ENCODE results near the gene CDK15. TPM values are rescaled to one million over a fixed set of nuclear protein-coding genes. Genes with fewer than 3 reads are reported as not detected.
"Not testable (repeated sequence)": the region's sequence is repeated elsewhere in the genome, so short reads cannot be mapped to it uniquely, and the experiment has no call there.

Gene CDK15
- 0.87 and 1.0 TPM in 2 replicates for total RNA-seq (2012; rRNA removed)

- Histone ChIP-seq H3K27me3 (ENCODE audit: control insufficient read depth, insufficient read depth, low read length) (no peaks in the 10 kb centered on the region), H3K9me3 (replicated peaks; ENCODE audit: low read length) (no peaks in the 10 kb centered on the region), H3K4me1 (ENCODE audit: control insufficient read depth, insufficient read depth, low read length) (peaks cover 23% of the 10 kb centered on the region), H3K9ac (ENCODE audit: low read depth, low read length) (peak within 1 kb of the TSS; percentile 78), H3K4me3 (ENCODE audit: low read length) (peak within 1 kb of the TSS; percentile 55), H3K36me3 (ENCODE audit: insufficient read depth, low read length) (no peaks in the 10 kb centered on the region), H3K4me2 (ENCODE audit: low read length) (peak within 1 kb of the TSS; percentile 76)
These were observed at the start of gene CDK15 for GRCh38 chr2:201806442-201807170. Gene CDK15 (plus strand): TSS chr2:201806537. CDS start chr2:201806665, 128 bp downstream.

DNA sequence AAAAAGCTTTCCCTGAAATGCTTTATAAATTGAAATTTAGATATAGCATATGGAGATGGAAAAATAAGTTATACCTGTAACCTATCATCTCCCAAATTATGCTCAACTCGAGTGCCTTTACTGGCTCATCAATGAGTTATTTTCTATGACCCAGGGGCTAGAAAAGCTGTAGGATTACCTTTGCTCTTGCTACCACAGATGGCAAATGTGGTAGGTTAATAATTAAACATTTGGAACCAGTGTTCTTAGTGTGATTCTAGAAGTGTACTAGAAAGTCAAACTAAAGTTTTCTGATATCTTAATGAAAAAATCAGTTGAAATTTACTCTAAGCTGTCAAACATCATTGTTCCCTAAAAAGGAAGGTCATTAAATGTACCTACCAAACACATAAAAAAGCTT is 48.1 kb upstream of the CDK15 start:
- no peaks in the 10 kb centered on the region for H3K9me3 ChIP-seq (replicated peaks; ENCODE audit: low read length)
- peaks cover 37% of the 10 kb centered on the region for H3K36me3 ChIP-seq (ENCODE audit: insufficient read depth, low read length)
- H3K4me3 ChIP-seq (ENCODE audit: low read length): no peak overlapping the region
- no peaks in the 10 kb centered on the region for H3K4me1 ChIP-seq (ENCODE audit: control insufficient read depth, insufficient read depth, low read length)
- no peak overlapping the region for H3K9ac ChIP-seq (ENCODE audit: low read depth, low read length)
- H3K27me3 ChIP-seq (ENCODE audit: control insufficient read depth, insufficient read depth, low read length): no peaks in the 10 kb centered on the region
- H3K4me2 ChIP-seq (ENCODE audit: low read length): no peak overlapping the region

- no peak overlapping the region for H3K4me2 ChIP-seq (ENCODE audit: low read length)
- no peaks in the 10 kb centered on the region for H3K4me1 ChIP-seq (ENCODE audit: control insufficient read depth, insufficient read depth, low read length)
- H3K4me3 ChIP-seq (ENCODE audit: low read length): no peak overlapping the region
- no peaks in the 10 kb centered on the region for H3K9me3 ChIP-seq (replicated peaks; ENCODE audit: low read length)
- peaks cover 37% of the 10 kb centered on the region for H3K36me3 ChIP-seq (ENCODE audit: insufficient read depth, low read length)
- H3K9ac ChIP-seq (ENCODE audit: low read depth, low read length): no peak overlapping the region
- no peaks in the 10 kb centered on the region for H3K27me3 ChIP-seq (ENCODE audit: control insufficient read depth, insufficient read depth, low read length)
These were observed 47.5 kb upstream of the CDK15 start for GRCh38 chr2:201758873-201759272.

DNA sequence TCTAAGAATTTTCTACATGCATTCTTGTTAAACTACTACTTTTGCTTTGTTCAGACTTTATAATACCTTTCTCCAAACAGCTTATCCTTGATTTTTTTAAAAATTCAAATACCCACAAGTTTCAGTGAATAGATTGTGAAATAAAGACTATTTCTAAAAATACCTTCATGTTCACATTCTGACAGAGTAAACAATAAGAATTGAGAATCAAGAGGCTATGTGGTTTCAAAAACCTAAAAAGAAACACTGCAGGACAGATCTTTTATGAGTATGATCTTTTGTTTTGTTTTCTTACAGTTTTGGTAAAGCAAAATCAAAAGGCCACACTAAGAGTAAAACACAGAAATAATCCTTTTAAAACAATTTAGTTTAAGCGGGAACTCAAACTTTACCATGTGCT is 46.8 kb upstream of the CDK15 start:
- Histone ChIP-seq H3K4me1 (ENCODE audit: control insufficient read depth, insufficient read depth, low read length) (no peaks in the 10 kb centered on the region), H3K27me3 (ENCODE audit: control insufficient read depth, insufficient read depth, low read length) (no peaks in the 10 kb centered on the region), H3K4me2 (ENCODE audit: low read length) (no peak overlapping the region), H3K36me3 (ENCODE audit: insufficient read depth, low read length) (peaks cover 38% of the 10 kb centered on the region), H3K9me3 (replicated peaks; ENCODE audit: low read length) (no peaks in the 10 kb centered on the region), H3K9ac (ENCODE audit: low read depth, low read length) (no peak overlapping the region), H3K4me3 (ENCODE audit: low read length) (no peak overlapping the region)

DNA sequence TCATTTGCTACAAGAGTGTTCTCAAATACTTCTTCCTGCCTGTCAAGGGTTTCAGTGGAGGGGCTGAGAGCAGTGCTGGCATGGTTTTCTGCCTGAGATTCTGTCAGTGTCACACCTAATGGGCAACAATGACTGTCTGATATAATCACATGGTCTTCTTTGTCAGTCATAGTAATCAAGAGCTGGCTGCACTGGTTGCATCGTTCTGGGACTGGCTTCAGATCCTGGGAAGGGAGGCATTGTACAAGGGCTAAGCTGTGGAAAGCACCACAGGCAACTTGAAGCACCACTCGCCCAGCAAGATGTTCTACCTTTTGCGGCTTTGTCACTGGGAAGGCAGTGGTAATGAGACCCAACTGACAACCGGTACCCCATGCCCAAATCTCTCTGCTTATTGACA is 45.2 kb upstream of the CDK15 start:
- H3K4me1 ChIP-seq (ENCODE audit: control insufficient read depth, insufficient read depth, low read length): no peaks in the 10 kb centered on the region
- H3K36me3 ChIP-seq (ENCODE audit: insufficient read depth, low read length): peaks cover 48% of the 10 kb centered on the region
- no peaks in the 10 kb centered on the region for H3K27me3 ChIP-seq (ENCODE audit: control insufficient read depth, insufficient read depth, low read length)
- no peak overlapping the region for H3K9ac ChIP-seq (ENCODE audit: low read depth, low read length)
- no peak overlapping the region for H3K4me2 ChIP-seq (ENCODE audit: low read length)
- no peak overlapping the region for H3K4me3 ChIP-seq (ENCODE audit: low read length)
- no peaks in the 10 kb centered on the region for H3K9me3 ChIP-seq (replicated peaks; ENCODE audit: low read length)

GRCh38 chr2:201764469-201764868 is 41.9 kb upstream of the CDK15 start:
- not testable (repeated sequence) for H3K9me3 ChIP-seq (replicated peaks; ENCODE audit: low read length); H3K4me2 ChIP-seq (ENCODE audit: low read length); H3K4me3 ChIP-seq (ENCODE audit: low read length); H3K27me3 ChIP-seq (ENCODE audit: control insufficient read depth, insufficient read depth, low read length); H3K4me1 ChIP-seq (ENCODE audit: control insufficient read depth, insufficient read depth, low read length); H3K9ac ChIP-seq (ENCODE audit: low read depth, low read length)
- peaks cover 35% of the 10 kb centered on the region for H3K36me3 ChIP-seq (ENCODE audit: insufficient read depth, low read length)

- H3K27me3 ChIP-seq (ENCODE audit: control insufficient read depth, insufficient read depth, low read length): no peaks in the 10 kb centered on the region
- no peak overlapping the region for H3K4me3 ChIP-seq (ENCODE audit: low read length)
- peaks cover 7% of the 10 kb centered on the region for H3K4me1 ChIP-seq (ENCODE audit: control insufficient read depth, insufficient read depth, low read length)
- no peaks in the 10 kb centered on the region for H3K9me3 ChIP-seq (replicated peaks; ENCODE audit: low read length)
- no peak overlapping the region for H3K4me2 ChIP-seq (ENCODE audit: low read length)
- H3K36me3 ChIP-seq (ENCODE audit: insufficient read depth, low read length): peaks cover 27% of the 10 kb centered on the region
- H3K9ac ChIP-seq (ENCODE audit: low read depth, low read length): no peak overlapping the region
These were observed 40.5 kb upstream of the CDK15 start for GRCh38 chr2:201765799-201766198.

GRCh38 chr2:201768918-201769317 is 37.4 kb upstream of the CDK15 start:
- peak overlapping the region; percentile 2 for H3K4me2 ChIP-seq (ENCODE audit: low read length)
- H3K27me3 ChIP-seq (ENCODE audit: control insufficient read depth, insufficient read depth, low read length): no peaks in the 10 kb centered on the region
- H3K36me3 ChIP-seq (ENCODE audit: insufficient read depth, low read length): peaks cover 10% of the 10 kb centered on the region
- no peaks in the 10 kb centered on the region for H3K9me3 ChIP-seq (replicated peaks; ENCODE audit: low read length)
- H3K4me3 ChIP-seq (ENCODE audit: low read length): no peak overlapping the region
- no peak overlapping the region for H3K9ac ChIP-seq (ENCODE audit: low read depth, low read length)
- peaks cover 7% of the 10 kb centered on the region for H3K4me1 ChIP-seq (ENCODE audit: control insufficient read depth, insufficient read depth, low read length)

- peaks cover 12% of the 10 kb centered on the region for H3K4me1 ChIP-seq (ENCODE audit: control insufficient read depth, insufficient read depth, low read length)
- no peaks in the 10 kb centered on the region for H3K9me3 ChIP-seq (replicated peaks; ENCODE audit: low read length)
- no peak overlapping the region for H3K9ac ChIP-seq (ENCODE audit: low read depth, low read length)
- no peak overlapping the region for H3K4me2 ChIP-seq (ENCODE audit: low read length)
- peaks cover 8% of the 10 kb centered on the region for H3K36me3 ChIP-seq (ENCODE audit: insufficient read depth, low read length)
- no peaks in the 10 kb centered on the region for H3K27me3 ChIP-seq (ENCODE audit: control insufficient read depth, insufficient read depth, low read length)
- H3K4me3 ChIP-seq (ENCODE audit: low read length): no peak overlapping the region
These were observed 36.5 kb upstream of the CDK15 start for GRCh38 chr2:201769666-201770373.

GRCh38 chr2:201773990-201774389 is 32.3 kb upstream of the CDK15 start:
- peaks cover 35% of the 10 kb centered on the region for H3K4me1 ChIP-seq (ENCODE audit: control insufficient read depth, insufficient read depth, low read length)
- no peaks in the 10 kb centered on the region for H3K27me3 ChIP-seq (ENCODE audit: control insufficient read depth, insufficient read depth, low read length)
- H3K9me3 ChIP-seq (replicated peaks; ENCODE audit: low read length): no peaks in the 10 kb centered on the region
- H3K4me3 ChIP-seq (ENCODE audit: low read length): no peak overlapping the region
- H3K9ac ChIP-seq (ENCODE audit: low read depth, low read length): no peak overlapping the region
- H3K36me3 ChIP-seq (ENCODE audit: insufficient read depth, low read length): no peaks in the 10 kb centered on the region
- no peak overlapping the region for H3K4me2 ChIP-seq (ENCODE audit: low read length)

DNA sequence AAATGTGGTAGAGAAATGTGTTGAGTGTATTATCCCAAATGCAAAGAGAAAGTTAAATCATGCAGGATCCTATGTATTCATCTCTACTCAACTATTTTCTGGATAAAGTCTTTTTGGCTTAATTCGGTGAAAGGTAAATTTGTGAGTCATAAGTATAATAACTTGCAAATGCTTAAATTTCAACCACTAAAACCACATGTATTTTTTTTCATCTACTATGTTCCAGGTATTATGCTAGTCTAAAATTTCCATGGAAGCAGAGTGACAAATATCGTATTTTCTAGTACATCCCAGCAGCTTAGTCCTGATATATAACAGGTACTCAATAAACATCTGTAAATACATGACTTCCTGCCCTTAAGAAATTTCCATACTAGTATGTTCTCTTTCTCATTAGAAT is 31.8 kb upstream of the CDK15 start:
- Histone ChIP-seq H3K9ac (ENCODE audit: low read depth, low read length) (no peak overlapping the region), H3K4me3 (ENCODE audit: low read length) (no peak overlapping the region), H3K36me3 (ENCODE audit: insufficient read depth, low read length) (no peaks in the 10 kb centered on the region)

DNA sequence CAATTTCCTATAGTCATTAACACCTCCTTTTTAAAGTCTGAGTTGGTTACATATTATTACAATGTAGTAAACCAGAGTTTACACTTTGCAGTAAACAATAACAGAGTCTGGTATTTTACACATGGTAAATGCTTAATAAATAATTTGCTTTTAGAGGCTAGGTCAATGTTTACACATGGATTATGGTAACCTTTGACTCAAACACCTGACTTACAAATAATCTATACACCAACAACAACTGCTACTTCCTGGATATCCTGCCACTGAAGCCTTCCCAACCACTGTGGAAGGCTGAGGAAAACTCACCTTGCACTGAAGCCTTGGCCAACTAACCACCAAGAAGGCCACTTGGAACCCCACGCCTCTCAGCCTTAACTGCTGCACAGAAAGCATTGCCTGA is 31.0 kb upstream of the CDK15 start:
- no peak overlapping the region for H3K4me3 ChIP-seq (ENCODE audit: low read length)
- no peaks in the 10 kb centered on the region for H3K27me3 ChIP-seq (ENCODE audit: control insufficient read depth, insufficient read depth, low read length)
- no peak overlapping the region for H3K4me2 ChIP-seq (ENCODE audit: low read length)
- H3K9me3 ChIP-seq (replicated peaks; ENCODE audit: low read length): no peaks in the 10 kb centered on the region
- no peaks in the 10 kb centered on the region for H3K36me3 ChIP-seq (ENCODE audit: insufficient read depth, low read length)
- H3K4me1 ChIP-seq (ENCODE audit: control insufficient read depth, insufficient read depth, low read length): peaks cover 37% of the 10 kb centered on the region
- H3K9ac ChIP-seq (ENCODE audit: low read depth, low read length): no peak overlapping the region

More for the DNA sequence above, 31.8 kb upstream of the CDK15 start:
- Histone ChIP-seq H3K4me2 (ENCODE audit: low read length) (no peak overlapping the region), H3K27me3 (ENCODE audit: control insufficient read depth, insufficient read depth, low read length) (no peaks in the 10 kb centered on the region), H3K9me3 (replicated peaks; ENCODE audit: low read length) (no peaks in the 10 kb centered on the region), H3K4me1 (ENCODE audit: control insufficient read depth, insufficient read depth, low read length) (peaks cover 35% of the 10 kb centered on the region)

Measured in skeletal muscle satellite cell (primary cell).